ENCODE results near the gene ERBB4.

The ERBB4 gene

DNA sequence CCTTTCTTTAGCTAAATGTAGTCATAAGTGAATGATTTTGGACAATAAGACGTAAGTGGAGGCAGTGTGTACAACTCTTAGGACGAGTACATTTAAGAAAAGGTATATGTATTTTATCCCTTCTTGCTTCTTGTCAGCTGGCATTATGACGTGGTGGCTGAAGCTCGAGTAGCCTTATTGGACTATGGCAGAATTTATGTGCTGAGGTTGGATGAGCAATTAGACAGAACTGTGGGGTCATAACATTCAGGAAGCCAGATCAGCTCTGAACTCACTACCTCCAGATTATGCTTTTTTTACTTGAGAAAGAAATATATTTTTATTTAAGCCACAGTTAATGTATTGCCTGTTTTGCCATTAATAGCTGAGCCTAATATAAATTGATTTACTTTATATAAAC, 661.5 kb downstream of the ERBB4 start:
- no peak for DNase-seq

DNA sequence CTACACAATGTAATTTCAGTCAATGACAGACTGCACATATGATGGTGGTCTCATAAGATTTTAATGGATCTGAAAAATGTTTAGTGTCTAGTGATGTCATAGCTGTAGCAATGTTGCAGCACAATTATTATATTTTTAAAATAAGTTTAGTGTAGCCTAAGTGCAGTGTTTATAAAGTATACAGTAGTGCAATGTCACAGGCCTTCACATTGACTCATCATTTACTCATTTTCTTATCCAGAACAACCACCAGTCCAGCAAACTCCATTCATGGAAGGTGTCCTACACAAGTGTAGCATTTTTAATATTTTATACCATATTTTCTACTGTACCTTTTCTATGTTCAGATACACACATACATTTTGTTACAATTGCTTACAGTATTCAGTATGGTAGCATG, 663.1 kb downstream of the ERBB4 start:
- DNase-seq: no peak

DNA sequence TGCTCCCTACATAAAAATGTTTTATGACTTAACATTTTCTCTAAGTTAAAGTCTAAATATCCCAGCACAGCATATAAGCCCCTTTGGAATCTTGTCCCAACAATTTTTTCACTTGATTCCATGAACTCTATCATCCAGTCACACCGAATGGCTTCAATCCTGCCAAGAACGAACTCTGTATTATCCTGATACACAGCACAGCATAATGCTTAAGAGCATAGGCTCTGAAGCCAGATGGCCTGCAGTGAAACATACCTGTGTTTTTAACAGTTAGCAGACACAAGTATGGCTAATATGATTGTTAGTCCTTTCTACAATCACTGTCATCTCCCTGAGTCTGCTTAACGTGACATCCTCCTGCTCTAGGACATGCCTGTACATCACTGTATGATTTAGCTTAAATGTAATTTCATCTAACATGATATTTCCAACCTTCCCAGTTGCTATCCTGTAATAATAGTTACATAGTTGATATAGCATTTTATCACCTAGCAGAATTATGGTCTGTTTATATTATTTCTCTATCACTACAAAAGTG, 669.5 kb downstream of the ERBB4 start:
- DNase-seq: no peak

DNA sequence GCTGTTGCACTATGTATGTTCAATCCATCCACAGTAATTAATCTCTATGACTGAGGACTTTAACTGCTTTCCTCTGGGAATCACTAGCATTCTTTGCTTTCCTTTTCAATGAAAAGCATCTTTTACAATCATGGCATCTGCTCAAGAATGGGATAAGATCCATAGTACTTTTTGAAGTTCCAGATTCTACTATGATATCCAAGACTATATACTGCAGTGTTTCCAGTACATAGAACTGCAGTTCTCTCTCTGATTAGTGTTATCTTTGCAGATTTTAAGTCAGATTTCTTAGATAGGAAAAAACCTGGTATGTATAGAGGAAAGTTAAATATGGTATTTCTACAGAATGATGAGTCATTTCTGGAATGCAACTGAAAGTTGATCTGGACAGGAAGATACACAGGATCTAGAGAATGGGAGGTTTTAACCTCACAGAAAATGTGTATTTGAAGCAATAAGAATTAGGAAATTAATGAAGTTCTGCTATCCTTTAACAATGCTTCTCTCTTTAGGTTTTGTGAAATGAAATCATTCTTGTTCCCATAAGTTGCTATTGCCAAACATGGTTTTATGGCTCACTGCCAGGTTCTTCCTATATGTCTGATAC, 670.7 kb downstream of the ERBB4 start:
- DNase-seq: peak in 1 of 2 donors; percentile 59

DNA sequence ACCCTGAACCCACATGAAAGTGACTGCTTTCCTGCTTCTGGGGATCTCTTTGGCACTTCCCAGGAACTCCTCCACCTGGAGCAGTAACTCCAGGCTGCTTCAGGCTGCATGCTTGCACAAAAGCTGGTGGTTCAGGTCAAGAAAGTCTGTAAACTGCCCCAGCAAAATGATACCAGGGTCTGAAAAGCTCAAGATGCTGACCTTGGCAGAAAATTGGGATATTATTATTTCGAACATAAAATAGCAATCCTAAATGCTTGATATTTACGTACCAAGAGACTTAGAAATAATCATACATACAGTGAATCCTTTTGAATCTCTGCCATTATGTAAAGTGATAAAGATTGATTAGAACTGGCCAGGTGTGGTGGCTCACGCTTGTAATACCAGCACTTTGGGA, 674.3 kb downstream of the ERBB4 start:
- no peak for DNase-seq

DNA sequence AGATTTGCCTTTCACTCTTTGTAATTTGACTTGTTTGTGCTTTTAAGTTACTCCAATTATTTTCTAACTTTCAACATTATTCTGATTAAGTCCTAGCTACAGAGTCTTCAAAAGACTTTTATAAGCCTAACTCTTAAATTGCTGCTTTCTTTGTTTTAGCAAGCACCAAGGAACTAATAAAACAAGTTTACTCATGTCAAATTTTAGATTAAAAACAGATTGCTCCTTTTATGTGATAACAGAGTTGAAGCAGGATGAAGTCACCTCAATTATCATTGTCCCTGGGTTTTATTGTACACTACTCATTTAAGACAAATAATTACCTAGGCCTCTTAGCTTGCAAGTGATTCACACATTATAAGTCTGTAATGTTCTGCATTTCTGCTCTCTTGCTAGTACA, 678.4 kb downstream of the ERBB4 start:
- no peak for DNase-seq

DNA sequence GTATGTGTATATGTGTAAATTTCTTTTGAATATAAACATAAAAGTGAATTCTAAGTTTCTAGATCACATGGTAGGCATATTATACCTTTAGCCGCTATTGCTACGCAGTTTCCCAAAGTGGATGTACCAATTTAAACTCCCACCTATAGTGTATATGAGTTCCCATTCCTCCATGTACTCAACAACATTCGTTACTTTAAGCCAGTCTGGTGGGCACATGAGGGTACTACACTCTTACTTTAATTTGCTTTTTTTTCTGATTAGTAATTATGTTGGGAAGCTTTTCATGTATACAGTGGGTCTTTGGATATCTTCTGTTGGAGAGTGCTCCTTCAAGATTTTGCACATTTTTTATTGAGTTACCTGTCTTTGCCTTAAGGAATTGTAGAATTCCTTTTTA, 683.8 kb downstream of the ERBB4 start:
- DNase-seq: no peak

DNA sequence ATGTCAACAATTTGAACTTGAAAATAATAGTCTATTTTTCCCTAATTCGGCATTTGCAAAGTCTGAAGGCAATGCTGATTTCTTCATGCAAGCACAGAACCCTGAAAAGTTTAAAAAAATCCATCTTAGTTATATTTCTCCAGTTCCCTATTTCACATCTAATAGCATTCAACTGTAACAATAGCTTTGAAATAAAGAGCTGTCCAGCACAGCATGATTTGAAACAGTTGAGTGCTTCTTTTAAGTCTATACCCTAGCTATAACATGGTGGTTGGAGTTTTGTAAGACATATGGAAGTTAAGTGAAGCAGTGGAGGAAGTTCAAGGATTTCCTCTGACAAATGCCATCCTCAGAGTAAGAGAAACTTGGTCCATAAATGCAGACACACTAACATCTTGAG, 691.9 kb downstream of the ERBB4 start:
- DNase-seq: no peak

DNA sequence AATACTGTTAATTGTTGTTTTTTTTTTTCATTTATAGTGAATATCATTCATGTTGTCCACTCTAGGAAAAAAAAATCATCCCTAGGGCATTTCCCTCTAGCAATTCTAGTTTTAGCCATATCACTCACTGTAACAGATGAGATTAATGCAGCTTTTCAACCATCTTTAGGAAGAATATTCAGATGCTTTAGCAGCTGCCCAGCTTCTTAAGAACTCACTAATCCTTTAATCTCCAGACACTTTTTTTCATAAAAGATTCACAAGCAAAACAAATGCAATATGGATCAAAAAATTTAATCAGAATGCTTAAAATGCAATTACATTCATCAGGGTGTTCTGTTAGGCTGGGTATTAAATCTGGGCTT, 692.6 kb downstream of the ERBB4 start:
- no peak for DNase-seq

DNA sequence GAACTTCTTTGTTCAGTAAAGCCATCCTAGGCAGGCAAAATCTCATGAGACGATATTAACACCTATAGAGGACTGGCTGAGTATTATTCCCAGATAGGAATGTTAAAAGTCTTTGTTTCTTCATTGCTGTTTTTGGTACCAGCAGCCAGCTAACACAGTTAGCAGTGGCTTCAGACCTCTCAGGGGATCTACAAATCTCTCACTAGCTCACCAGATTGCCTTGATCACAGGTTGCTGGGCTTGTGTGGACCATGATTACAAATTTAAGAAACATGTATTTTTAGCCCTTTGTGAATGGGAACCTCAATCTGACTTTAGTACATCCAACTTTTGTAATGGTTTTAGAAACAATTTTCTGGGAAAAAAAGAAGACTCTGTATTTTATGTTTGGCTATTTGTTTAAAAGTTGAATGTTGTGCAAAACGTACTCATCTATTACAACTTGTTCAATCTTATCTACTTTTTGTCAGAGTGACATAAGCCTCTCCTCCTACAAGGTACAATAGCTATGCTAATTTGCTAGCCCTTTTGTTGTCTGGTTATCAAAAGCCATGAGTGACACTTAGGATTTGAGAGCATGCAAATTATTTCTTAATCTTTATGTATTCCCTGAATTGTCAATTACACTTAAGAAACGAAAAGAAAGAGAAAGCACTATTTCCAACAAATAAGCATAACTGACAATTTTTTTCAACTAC, 693.1 kb downstream of the ERBB4 start:
- DNase-seq: no peak

DNA sequence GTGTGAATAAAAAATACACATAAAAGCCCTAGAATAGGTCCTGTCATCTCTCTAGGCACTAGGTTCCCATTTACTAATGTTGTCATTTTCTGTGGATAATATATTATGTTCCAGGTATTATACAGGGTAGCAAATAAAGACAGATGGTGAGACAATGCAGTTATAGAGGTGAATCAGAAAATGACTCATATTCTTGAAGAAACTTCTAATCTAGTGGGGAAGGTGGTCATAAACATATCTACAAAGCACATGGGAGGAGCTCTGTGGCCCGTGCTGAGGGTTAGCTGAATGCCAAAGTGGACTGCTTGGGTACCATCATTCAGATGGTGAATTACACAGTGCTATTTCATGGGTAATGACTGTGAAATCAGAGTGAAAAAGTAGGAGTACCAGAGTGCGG, 700.9 kb downstream of the ERBB4 start:
- DNase-seq: no peak

DNA sequence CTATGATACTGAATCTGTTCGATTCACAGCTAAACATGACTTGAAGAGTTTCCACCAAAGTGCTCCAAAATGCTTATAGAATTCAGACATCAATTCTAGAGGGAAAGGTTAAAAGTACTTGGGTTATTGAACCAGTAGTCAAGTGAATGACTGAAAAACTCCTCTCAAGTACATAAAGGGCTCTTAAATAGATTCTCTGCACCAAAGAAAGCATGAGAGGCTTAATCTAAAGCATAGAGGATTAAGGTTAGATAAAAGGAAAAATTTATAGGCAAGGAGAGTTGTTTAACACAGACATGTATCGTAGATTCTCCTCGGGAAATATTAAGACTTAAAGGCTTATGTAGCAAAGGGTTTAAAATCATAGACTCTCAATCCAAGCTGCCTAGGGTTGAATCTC, 701.4 kb downstream of the ERBB4 start:
- no peak for DNase-seq

DNA sequence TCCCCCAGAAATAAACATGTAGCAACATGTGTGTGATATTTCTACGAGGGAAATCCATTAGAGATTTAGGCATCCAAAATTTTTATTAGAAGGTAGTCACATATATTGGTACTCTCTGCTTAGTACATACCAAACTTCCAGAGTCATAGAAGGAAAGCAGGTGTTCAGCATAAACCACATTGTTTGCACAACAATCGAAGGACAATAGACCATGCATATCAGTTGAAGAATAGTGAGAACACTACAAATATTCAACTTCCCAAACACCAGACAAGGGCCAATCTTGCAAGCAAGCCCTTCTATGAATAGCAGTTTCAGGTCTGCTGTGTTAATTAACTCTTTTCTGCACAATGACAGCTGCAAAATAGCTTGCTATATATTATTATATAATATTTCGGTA, 702.2 kb downstream of the ERBB4 start:
- DNase-seq: no peak

DNA sequence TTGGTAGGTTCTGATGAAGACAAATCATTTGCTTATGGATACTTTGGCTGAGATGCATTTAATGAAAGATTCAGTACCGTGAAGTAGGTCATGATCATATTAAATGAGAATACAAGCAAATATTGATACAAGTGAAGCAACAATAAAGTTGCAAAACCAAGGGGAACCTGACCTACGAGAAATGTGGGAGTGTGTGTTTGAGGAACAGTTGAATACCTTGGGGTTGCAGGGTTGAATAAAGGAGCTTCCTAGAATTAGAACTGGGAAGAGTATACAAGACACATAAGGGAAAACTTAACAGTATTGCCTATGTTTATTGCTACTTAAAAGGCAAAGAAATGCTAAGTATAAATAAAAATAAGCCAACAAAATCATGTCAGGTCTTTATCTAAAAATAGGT, 702.9 kb downstream of the ERBB4 start:
- DNase-seq: no peak

DNA sequence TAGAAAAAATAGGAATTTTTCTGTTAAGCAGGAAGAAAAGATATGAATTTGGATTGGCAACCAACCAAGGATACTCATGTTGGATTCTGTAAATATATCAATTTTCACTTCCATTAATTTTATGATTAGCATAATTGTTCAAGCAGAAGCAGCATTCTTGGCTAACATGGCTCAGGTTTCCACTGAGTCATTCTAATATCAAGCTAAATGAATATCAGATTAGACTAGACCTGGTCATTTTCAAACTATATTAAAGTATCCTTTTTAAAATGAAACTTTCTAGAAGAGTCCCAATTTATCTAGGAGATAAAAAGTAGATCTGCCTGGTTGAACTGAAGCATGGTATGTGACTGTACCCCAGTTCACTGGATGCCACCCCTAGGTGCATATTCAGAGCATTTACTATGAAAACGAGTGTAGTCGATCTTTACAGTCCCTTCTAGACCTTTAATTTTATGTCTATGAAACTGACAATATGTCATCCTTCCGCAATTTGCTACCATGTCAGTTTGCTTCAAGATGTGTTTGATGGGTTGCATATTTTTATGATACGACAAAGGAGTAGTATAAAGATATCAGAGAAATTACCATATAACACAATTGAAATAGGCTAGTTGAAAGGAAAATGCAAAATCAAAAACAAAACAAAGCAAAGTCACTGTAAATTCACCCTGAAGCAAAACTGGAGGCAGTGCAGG, 704.9 kb downstream of the ERBB4 start:
- DNase-seq: no peak

DNA sequence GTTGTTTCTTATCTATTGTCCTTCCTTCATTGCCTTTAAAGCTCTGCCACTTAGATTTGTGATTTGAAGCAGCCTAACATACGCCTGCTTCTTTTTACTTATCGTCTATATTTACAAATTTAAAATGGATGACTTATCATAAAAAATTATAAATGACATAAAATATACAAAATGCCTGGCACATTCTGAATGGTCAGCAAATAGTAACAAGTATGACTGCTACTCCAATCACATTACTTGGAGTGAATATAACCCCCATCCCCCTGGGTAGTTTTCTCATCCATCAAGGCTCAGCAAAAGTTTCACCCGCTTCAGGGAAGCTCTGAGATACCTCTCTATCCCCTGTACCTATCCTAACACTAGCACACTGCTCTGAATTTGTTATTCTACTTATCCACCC, 708.9 kb downstream of the ERBB4 start:
- no peak for DNase-seq

DNA sequence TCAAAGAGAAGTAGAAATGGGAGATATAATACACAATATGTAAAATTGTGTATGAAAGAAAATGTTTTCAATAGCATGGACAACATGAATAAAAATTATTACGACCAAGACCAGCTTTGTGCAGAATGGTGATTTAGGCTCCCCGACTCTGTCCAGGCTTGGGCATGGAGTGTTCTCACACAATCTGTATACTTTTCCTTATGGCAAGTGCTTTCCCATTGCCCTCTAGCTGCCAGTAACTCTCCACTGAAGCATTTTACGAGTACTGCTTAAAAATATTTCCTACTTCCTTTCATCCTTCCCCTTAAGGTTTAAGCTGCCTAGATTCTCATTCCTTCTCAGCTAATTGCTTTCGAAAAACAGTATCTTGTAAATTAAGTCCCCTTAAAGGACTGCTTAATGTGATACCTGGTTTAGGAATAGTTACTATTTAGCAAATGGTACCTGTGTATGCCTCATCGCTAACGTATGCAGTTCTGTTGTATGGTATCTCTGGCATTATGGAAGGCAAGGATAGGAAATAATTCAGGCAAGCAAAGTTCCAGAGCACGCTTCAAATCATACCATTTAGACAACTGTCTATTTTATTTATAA, 714.6 kb downstream of the ERBB4 start:
- DNase-seq: no peak

DNA sequence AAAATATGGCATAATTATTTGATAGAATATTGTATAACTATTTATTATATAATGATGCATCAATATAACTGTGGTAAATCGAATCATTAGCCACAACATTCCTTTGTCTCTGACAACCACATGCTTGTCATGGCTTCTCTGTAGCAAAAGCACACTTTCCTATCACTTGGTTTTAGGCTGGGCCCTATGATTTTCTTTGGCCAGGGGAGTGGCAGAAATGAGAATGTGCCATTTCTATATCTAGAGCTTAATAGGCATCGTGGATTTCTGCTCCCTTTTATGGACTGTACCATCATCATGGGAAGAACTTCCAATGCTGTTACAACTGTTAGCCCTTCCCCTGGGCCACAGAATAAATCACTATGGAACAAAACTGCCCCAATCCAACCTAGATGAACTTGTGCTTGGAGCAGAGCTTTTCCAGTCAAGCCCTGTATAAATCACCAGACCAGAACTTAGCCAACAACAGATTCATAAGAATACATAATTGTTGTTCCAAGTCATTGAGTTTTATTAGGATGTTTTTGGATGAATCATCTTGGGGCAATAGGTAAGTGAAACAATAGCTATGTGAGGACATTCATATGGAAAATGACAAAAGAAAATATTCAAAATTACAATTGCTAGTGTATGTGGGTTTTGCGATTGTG, 715.8 kb downstream of the ERBB4 start:
- no peak for DNase-seq

DNA sequence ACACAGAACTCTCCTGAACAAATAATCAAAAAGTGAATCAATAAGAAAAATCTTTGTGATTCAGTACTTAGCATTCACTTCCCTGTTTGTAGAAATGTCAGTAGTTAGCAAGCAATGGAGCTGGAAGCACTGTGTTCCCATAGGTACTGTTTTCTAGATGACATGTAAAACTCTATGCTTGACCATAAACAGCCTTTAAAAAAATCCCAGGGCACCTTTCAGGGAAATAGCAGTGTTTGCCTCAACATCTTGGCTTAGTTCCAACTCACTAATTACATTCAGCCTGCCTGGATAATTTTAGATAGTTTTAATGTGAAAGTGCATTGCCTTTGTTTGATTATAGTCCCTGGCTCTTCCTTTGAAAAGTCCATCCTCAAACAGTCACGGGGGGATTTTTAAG, 721.8 kb downstream of the ERBB4 start:
- DNase-seq: no peak

DNA sequence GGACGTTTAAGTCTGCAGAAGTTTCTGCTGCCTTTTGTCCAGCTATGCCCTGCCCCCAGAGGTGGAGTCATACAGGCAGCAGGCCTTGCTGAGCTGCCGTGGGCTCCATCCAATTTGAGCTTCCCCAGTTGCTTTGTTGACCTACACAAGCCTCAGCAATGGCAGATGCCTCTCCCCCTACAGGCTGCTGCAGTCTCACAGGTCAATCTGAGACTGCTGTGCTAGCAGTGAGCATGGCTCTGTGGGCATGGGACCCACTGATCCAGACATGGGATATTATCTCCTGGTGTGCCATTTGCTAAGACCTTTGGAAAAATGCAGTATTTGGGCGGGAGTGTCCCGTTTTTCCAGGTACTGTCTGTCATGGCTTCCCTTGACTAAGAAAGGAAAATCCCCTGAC, 726.0 kb downstream of the ERBB4 start:
- DNase-seq: no peak

DNA sequence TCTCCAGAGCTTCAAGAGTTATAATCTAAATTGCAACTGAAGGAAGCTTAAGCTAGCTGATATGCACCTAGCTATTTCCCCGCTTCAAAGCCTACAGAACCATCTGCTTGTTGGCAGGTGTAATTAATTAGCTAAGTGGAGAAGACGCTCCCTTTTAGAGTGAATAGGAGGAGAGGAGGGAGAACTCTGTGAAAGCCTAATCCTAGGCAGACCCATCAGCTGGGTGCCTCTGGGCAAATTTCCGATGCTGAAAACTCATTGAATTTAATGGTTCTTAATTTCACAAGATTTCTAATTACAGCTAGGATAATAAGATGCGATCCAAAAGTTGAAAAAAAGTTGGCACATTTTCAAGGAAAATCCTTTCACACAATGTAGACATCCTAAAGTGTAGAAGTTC, 735.9 kb downstream of the ERBB4 start:
- no peak for DNase-seq

DNA sequence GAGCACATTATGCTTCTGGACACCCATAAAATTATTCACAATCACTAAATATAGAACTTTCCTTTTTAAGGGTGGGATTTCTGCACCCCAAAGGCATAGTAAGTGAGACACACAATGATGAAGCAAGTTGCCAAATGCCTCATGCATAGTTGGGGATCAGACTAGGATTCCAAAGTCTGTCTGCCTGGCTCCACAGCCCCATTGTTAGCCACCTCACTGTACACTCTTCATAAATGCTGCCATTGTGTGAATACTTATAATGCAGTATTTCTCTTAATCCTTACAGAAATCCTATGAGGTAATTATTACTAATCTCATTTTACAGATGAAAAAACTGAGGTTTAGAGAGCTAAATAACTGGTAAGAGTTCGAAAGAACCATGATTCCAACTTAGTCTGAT, 738.6 kb downstream of the ERBB4 start:
- no peak for DNase-seq

DNA sequence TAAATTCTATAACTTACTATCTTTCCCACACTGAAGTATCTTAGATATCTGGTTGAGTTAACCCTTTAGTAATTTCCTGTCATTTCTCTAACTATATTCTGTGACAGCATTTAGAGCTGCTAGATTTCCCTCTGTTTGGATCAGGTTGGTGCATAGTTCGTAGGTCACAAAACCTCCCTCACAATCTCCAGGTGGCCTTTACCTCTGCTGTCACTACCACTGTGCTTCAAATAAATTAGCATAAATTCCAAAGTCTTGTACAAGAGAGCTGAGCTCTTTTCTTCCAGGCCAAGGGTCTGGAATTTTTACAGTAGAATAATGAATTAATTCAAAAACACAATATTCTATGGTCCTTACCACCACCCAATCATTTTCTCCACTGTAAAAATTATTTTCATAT, 739.7 kb downstream of the ERBB4 start:
- no peak for DNase-seq

All from inflammatory macrophage (primary cell).